ENCODE measurements around the gene TLX1.
"Not testable (repeated sequence)": the region's sequence is repeated elsewhere in the genome, so short reads cannot be mapped to it uniquely, and the experiment has no call there.

Gene TLX1

GRCh38 chr10:101146392-101147251 lies 15.5 kb downstream of the TLX1 start:
- DNase-seq (ENCODE audit: low read depth in 1 of 2, low spot score in 1 of 2) = no peak

- DNase-seq (ENCODE audit: low read depth in 1 of 2, low spot score in 1 of 2) = no peak
Observed at GRCh38 chr10:101151395-101151794, 20.3 kb downstream of the TLX1 start.

- DNase-seq (ENCODE audit: low read depth in 1 of 2, low spot score in 1 of 2) = no peak
Observed at GRCh38 chr10:101152316-101152715, 21.2 kb downstream of the TLX1 start.

GRCh38 chr10:101154506-101154905 lies 23.4 kb downstream of the TLX1 start:
- DNase-seq (ENCODE audit: low read depth in 1 of 2, low spot score in 1 of 2) = not testable (repeated sequence)

GRCh38 chr10:101155896-101156295 lies 24.8 kb downstream of the TLX1 start:
- no peak for DNase-seq (ENCODE audit: low read depth in 1 of 2, low spot score in 1 of 2)

GRCh38 chr10:101157756-101158458 lies 26.8 kb downstream of the TLX1 start:
- no peak for DNase-seq (ENCODE audit: low read depth in 1 of 2, low spot score in 1 of 2)

DNA sequence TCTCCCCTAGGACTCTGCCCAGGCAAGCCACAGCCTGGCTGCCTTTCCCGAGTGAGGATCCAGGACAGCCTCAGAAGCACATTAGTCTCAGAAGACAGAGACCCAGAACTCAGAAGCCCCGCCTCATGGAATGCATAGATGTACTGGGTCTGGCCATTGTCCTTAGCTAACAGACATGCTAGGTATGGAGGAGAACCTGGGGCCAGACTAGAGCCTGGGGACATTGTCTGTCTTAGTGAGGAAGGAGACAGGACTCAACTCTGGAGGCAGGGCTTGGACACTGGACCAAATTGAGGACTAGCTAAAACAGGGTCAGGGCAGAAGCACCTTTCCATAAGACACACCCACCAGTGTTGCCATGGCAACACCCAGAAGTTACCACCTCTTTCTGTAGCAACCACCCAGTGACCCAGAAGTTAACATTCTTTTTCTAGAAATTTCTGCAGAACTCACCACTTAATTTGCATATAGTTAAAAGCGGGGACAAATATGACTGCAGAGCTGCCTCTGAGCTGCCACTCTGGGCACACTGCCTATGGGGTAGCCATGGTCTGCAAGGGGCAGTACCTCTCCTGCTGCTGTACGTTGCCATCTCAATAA lies 27.5 kb downstream of the TLX1 start:
- no peak for DNase-seq (ENCODE audit: low read depth in 1 of 2, low spot score in 1 of 2)

DNA sequence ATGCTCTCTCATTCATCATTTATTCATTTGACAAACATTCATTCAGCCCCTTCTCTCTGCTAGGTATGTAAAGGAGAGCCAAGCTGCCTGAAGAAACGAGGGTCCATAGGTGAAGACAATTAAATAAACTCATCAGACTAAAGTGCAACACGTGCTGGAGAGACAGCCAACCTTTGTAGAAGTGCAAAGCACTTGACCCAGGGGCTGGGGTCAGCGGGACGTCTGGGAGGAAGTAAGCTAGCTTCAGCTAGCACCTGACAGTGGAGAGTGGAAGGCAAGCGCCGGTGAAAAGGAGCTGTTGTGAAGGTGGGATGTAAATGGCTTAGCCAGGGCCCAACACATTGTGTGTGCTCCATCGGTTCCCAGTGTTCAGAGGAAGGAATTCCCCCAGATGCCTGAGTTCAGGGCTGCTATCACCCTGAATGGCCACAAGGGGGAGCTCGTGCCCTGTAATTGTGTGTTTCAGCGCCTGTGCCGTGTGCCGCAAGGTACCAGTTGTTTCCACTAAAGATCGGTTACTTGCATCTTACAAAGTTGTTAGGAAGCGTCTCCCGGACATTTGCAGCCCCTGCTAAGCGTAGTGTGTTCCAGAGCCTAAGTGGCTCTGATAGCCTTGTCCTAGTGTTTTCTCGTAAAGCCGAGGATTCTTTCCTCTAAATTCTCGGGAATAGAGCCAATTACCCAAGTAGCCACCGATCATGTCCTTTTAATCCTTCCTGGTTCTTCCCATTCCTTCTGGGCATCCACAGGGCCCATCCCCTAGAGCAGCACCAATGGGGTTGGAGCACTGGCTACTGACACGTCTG lies 30.6 kb downstream of the TLX1 start:
- DNase-seq (ENCODE audit: low read depth in 1 of 2, low spot score in 1 of 2) = peak; percentile 43 to 47

- no peak for DNase-seq (ENCODE audit: low read depth in 1 of 2, low spot score in 1 of 2)
Observed at GRCh38 chr10:101162677-101163076, 31.6 kb downstream of the TLX1 start.

DNA sequence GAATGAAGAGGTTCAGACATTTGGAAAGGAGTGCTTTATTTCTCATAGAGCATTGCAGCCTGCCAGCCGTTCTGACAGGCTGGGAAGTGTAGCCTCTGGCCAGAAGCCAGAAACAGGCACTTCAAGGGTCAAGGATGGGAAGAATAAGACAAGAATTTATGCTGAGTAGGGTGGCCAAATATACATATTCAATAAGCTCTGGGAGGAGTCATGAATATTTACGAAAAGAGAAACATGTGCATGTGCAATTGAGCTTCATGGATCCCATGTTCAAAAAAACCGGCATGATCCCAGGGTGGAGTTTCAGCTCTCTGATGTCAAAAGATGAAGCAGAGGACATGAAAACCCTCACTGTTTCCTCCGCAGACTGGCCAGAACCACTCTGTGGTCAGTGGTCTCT lies 32.9 kb downstream of the TLX1 start:
- no peak for DNase-seq (ENCODE audit: low read depth in 1 of 2, low spot score in 1 of 2)

- no peak for DNase-seq (ENCODE audit: low read depth in 1 of 2, low spot score in 1 of 2)
Observed at GRCh38 chr10:101165736-101166135, 34.6 kb downstream of the TLX1 start.

DNA sequence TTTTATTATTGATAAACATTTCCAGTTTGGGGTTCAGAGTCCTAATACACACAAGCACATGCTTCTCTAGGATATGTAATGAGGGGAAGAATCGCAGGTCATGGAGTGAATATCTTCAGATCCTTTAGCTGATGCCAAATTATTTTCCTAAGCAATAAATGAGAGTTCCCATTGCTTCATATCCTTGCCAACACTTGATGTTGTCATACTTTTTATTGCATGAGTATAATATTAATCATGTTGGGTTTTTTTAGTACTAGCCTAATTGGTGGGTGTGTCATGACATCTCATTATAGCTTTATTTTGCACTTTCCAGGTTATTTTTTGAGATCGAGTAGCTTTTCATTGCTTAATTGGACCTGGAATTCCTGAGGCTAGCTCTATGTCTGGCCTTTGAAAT lies 35.3 kb downstream of the TLX1 start:
- DNase-seq (ENCODE audit: low read depth in 1 of 2, low spot score in 1 of 2) = no peak

GRCh38 chr10:101172741-101173140 lies 41.6 kb downstream of the TLX1 start:
- no peak for DNase-seq (ENCODE audit: low read depth in 1 of 2, low spot score in 1 of 2)

DNA sequence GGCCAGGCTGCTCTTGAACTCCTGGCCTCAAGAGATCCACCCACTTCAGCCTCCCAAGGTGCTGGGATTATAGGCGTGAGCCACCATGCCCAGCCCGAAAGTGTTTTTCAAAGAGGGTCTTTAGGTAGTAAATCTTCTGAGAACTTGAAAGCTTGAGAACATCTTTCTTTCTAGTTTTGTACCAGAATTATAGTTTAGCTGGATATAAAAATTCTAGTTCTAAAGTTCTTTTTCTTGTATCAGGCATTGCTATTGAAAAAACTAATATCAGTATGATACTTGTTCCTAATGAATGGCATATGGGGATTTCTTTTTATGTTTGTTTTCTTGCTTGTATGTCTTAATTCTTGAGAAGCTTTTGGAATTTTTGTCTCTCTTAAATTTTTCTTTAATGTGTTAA lies 43.2 kb downstream of the TLX1 start:
- DNase-seq (ENCODE audit: low read depth in 1 of 2, low spot score in 1 of 2) = no peak

DNA sequence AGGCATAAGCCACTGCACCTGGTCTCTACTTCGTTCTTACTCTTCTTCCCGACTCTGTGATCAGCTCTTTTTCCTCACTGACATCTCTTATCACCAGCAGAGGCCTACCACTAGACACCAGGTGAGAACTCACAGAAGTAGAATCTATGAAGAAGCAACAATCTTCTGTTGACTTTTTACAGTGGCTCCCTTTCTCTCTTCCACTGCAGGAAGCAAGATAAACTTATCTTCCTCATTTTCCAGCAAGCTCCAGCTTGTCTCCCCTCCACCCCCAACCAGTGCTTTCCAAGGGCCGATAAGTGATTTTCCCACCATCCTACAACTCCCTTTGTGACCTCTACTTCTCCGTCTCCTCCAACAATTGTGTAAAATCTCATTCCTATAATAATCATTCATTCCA lies 45.5 kb downstream of the TLX1 start:
- DNase-seq (ENCODE audit: low read depth in 1 of 2, low spot score in 1 of 2) = no peak

DNA sequence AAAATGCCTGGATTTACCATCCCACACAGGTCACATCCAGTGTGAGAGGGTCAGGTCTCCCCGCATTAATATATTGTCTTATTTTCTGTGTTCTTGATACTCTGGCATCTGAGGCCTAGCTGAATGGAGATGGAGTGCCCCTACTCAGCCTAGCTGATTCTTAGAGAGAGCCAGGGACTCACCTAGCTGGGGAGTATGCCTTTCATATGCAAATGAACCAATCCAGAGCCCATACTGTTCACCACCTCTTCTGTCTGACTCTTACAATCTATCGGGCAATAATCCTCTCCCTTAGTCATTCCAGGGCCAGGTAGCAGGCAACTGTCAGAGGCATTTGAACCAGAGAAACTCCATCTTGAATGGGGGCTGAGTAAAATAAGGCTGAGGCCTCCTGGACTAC lies 51.8 kb downstream of the TLX1 start:
- DNase-seq (ENCODE audit: low read depth in 1 of 2, low spot score in 1 of 2) = no peak

DNA sequence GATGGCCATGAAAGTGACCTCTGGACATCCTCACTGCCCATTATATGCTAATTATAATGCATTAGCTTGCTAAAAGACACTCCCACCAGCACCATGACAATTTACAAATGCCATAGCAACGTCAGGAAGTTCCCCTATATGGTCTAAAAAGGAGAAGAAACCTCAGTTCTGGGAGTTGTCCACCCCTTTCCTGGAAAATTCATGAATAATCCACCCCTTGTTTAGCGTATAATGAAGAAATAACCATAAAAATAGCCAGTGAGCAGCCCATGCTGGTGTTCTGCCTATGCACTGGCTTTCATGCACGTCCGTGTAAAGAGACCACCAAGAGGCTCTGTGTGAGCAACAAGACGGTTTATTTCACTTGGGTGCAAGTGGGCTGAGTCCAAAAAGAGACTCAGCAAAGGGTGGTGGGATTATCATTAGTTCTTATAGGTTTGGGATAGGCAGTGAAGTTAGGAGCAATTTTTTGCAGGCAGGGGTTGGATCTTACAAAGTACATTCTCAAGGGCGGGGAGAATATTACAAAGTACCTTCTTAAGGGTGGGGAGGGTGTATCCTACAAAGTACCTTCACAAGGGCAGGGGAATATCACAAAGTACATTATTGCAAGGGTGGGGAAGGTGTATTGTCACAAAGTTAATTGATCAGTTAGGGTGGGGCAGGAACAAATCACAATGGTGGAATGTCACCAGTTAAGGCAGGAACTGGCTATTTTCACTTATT lies 52.5 kb downstream of the TLX1 start:
- DNase-seq (ENCODE audit: low read depth in 1 of 2, low spot score in 1 of 2) = no peak
